Fibroblast of villous mesenchyme (primary cell): Measurements from ENCODE around the gene SLC13A2. TPM values are rescaled to one million over a fixed set of nuclear protein-coding genes. Genes with fewer than 3 reads are reported as not detected.
"Not testable (repeated sequence)": the region's sequence is repeated elsewhere in the genome, so short reads cannot be mapped to it uniquely, and the experiment has no call there.

Experiments used
- DNase-seq: peaks from one replicate; pipeline ENCODE4 v3.0.0-alpha.2; 2010; ENCODE audit warnings: low read depth
- H3K4me3 ChIP-seq: 2 replicates; pipeline ENCODE4 v1.5.1; 2011; ENCODE audit warnings: low read depth, mild to moderate bottlenecking, low read length
- total RNA-seq: library from RNA; depleted of rRNA; stranded (reverse); fragments of >200 nt; gene quantifications from 2 replicates; pipeline ENCODE4 v1.2.3, GENCODE V29; 2012
- TF ChIP-seq, protein P1 (sequence below): IDR thresholded peaks from 2 replicates; pipeline ENCODE4 v1.5.1; 2012; ENCODE audit warnings: low read depth, mild to moderate bottlenecking, low read length; ENCODE audit not compliant: insufficient read depth

The SLC13A2 gene
- total RNA-seq, 1 donor: not detected

DNA sequence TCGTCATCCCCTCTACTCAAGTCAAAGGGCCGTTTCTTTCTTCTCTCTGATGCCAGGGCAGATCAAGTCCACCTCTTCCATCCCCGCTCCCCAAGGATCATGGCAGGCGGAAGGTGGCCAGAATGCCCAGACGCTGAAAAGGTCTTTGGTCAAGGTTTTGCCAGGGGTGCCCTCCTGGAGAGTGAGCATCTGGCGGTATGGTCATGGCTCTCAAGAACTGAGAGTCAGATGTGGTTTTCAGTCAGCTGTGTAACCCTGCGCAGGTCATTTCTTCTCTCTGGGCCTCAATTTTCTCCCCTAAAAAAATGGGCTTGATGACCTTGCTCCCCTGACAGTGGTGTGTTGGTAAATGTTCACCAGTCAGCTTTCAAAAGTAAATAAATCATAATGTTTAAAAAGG lies 45.1 kb downstream of the SLC13A2 start:
- TF ChIP-seq, protein P1, sequence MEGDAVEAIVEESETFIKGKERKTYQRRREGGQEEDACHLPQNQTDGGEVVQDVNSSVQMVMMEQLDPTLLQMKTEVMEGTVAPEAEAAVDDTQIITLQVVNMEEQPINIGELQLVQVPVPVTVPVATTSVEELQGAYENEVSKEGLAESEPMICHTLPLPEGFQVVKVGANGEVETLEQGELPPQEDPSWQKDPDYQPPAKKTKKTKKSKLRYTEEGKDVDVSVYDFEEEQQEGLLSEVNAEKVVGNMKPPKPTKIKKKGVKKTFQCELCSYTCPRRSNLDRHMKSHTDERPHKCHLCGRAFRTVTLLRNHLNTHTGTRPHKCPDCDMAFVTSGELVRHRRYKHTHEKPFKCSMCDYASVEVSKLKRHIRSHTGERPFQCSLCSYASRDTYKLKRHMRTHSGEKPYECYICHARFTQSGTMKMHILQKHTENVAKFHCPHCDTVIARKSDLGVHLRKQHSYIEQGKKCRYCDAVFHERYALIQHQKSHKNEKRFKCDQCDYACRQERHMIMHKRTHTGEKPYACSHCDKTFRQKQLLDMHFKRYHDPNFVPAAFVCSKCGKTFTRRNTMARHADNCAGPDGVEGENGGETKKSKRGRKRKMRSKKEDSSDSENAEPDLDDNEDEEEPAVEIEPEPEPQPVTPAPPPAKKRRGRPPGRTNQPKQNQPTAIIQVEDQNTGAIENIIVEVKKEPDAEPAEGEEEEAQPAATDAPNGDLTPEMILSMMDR: no peak
- no peak for DNase-seq
- H3K4me3 ChIP-seq: no peak overlapping the region

DNA sequence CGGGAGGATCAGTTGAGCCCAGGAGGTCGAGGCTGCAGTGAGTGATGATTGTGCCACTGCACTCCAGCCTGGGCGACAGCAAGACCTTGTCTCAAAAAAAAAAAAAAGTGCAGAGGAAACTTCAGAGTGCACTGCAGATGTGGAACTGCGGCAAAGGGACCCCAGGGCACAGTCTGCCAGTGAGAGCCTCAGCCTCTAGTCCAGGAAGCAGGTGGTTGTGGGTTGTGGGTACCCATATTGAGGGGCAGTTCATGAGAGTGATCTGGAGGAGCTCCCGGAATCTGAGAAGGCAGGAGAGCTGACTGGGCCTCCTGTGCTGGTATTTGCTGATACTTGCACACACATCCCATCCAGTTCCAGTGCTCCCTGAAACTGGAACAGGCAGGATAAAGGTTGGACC lies 45.8 kb downstream of the SLC13A2 start:
- TF ChIP-seq, protein P1: no peak
- DNase-seq: no peak
- H3K4me3 ChIP-seq: no peak overlapping the region

DNA sequence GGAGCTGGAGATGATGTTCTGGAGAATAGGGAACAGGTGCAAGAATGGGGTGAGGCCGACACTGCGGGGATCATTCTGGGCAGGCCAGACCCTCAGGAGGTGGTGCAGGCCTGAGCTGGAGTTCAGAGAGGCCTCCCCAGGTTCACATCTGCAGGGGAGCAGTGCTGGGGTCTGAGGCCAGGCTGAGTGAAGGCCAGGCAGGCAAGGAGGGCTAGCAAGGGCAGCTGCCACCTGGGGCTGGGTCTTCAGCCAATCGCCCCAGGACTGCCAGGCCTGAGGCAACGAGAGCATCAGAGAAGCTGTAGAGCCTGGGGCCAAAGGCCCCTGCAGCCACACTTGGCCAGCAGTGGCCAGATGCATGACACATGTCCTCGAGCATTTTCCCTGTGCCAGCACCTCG lies 47.2 kb downstream of the SLC13A2 start:
- TF ChIP-seq, protein P1: no peak
- no peak for DNase-seq
- H3K4me3 ChIP-seq: no peak overlapping the region

DNA sequence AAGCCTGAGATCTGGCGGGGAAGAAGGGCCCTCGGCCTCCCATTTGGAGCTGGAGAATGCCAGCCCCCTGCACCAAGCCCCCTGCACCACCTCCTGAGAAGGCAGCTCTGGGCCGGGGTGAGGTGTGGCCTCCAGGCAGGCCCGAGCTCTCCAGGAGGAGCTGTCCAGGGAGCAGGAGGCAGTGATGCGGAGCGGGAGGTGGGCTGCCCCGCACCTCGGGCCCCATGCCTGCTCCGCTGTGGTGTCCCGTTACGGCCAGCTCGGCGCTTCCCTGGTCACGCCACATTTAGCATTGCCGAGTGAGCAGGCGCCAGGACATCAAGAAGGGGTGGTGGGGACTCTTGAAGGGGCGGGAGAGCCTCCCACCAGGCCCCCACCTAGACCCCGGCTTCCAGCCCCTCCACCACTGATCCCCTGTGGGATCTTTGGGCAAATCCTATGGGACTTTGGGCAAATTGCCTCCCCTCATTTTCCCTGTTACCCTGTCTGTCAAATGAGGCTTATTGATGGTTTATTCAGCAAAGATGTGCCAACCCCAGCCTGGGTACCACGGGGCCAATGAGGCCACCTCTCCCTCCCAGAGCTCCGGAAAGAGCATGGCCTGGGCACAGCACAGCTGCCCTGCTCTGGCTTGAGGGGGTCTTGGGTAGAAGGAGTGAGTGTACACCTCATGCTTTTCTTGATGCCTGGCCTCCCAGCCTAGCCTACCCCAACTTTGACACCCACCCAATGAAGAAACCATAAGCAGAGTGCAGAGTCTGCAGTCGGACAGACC lies 48.1 kb downstream of the SLC13A2 start:
- TF ChIP-seq, protein P1: no peak
- DNase-seq: no peak

DNA sequence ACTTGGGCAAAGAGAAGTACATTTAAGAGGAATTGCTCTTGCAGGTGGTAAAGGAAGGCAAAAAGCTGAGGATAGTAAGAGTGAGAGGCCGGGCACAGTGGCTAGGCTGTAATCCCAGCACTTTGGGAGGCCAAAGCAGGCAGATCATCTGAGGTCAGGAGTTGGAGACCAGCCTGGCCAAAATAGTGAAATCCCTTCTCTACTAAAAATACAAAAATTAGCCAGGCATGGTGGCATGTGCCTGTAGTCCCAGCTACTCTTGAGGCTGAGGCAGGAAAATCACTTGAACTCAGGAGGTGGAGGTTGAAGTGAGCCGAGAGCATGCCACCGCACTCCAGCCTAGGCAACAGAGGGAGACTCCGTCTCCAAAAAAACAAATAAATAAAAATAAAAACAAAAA lies 48.8 kb downstream of the SLC13A2 start:
- H3K4me3 ChIP-seq, DNase-seq: not testable (repeated sequence)

More for the DNA sequence above, 48.1 kb downstream of the SLC13A2 start:
- no peak overlapping the region for H3K4me3 ChIP-seq

DNA sequence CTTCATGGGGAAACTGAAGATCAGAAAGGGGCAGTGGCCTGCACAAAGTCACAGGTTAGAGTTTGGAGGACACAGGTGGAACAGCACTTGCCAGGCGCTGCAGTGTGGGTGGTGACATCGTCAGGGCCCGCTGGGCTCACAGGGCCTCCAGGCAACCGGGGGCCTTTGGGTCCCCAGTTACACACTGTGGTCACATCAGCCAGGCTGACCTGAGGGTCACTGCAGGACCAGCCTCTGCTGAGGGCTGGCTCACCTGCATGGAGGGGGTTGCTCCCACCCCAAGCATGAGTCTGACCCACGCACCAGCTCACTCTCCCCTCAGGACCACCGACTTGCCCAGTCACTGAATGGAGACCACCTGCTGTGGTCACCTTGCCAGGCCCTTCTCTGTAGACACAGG lies 49.7 kb downstream of the SLC13A2 start:
- TF ChIP-seq, protein P1: no peak
- no peak for DNase-seq
- no peak overlapping the region for H3K4me3 ChIP-seq

DNA sequence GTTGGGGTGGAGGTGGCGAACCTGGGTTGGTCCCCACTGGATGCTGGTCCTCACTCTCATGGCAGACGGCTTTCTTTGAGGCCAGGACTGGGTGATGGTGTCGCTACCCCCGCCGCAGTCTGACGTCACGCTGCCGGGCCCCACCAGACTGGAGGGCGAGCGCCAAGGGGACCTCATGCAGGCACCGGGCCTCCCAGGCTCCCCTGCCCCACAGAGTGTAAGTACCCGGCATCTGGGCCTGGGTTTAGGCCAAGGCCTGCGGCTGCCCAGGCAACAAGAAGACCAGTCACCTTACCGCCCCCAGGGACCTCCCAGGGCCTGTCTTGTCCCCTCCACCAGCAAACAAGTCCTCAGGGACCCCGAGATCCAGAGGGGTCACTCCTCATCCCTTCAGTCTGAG lies 50.4 kb downstream of the SLC13A2 start:
- no peak overlapping the region for H3K4me3 ChIP-seq
- TF ChIP-seq, protein P1: no peak
- DNase-seq: no peak
